GM12878 (cell line): ENCODE data around the gene GAS2L1. TPM values are rescaled to one million over a fixed set of nuclear protein-coding genes. Genes with fewer than 3 reads are reported as not detected.

Source experiments
- ATAC-seq: fragments of 200-7000 bp; cut with Tn5 transposase; 3 replicates; pipeline ENCODE4 v1.9.1; 2020; ENCODE audit warnings: mild to moderate bottlenecking, moderate library complexity
- BruUV-seq: library from RNA; stranded (reverse); fragments of 400-500 nt; replicated peaks from 2 replicates; lab custom pipeline; 2021; lab: Mats Ljungman, UMichigan
- CTCF ChIA-PET: fragments of 300-600 bp; sonication (Branson Sonifier 250); formaldehyde crosslinking; extraction: SDS; loops from one replicate; lab custom pipeline; 2021; ENCODE audit warnings: inconsistent platforms; lab: Yijun Ruan, JAX
- POLR2A ChIA-PET: fragments of 350-600 bp; formaldehyde crosslinking; extraction: SDS; loops from one replicate; lab custom pipeline; 2021; ENCODE audit warnings: inconsistent platforms; lab: Charles Lee
- RAD21 ChIA-PET: fragments of 300-600 bp; sonication (Branson Sonifier 250); formaldehyde crosslinking; loops from one replicate; lab custom pipeline; 2023; ENCODE audit warnings: antibody characterized with exemption; ENCODE audit not compliant: unreplicated experiment; lab: Charles Lee
- SMC1A ChIA-PET: fragments of 300-600 bp; sonication (Branson Sonifier 250); formaldehyde crosslinking; loops from one replicate; lab custom pipeline; 2023; ENCODE audit not compliant: unreplicated experiment, uncharacterized antibody; lab: Charles Lee
- DNase-seq: peaks from one replicate; pipeline ENCODE4 v3.0.0-alpha.2; 2011; ENCODE audit warnings: low read depth, low spot score
- FAIRE-seq: peaks from 3 replicates; lab custom pipeline; 2011; peaks lifted over from hg19 to GRCh38; lab: Jason Lieb, UNC
- H2AFZ ChIP-seq: 2 replicates; pipeline ENCODE4 v1.6.0; 2011; ENCODE audit warnings: low read depth, low read length, control low read depth; ENCODE audit not compliant: control insufficient read depth
- H3K27ac ChIP-seq: 2 replicates; pipeline ENCODE4 v1.5.1; 2011; ENCODE audit warnings: control low read depth; ENCODE audit not compliant: control insufficient read depth, insufficient read depth
- H3K27me3 ChIP-seq, 2 experiments: replicated peaks in 1 of 2; 2 replicates each; pipeline versions ENCODE4 v1.6.0 to v1.6.1; 2011; ENCODE audit warnings: low read length in 1 of 2; ENCODE audit not compliant: control insufficient read depth in 2 of 2, insufficient read depth in 2 of 2
- H3K36me3 ChIP-seq, 2 experiments: 2 replicates each; pipeline ENCODE4 v1.5.1; 2011; ENCODE audit warnings: low read length in 1 of 2; ENCODE audit not compliant: control insufficient read depth in 2 of 2, insufficient read depth in 2 of 2
- H3K4me1 ChIP-seq: 2 replicates; pipeline ENCODE4 v1.6.1; 2011; ENCODE audit warnings: mild to moderate bottlenecking, low read length, moderate library complexity, mixed read lengths; ENCODE audit not compliant: control insufficient read depth, insufficient read depth
- H3K4me2 ChIP-seq: 2 replicates; pipeline ENCODE4 v1.6.0; 2011; ENCODE audit warnings: control low read depth; ENCODE audit not compliant: control insufficient read depth, insufficient read depth
- H3K4me3 ChIP-seq: fragments of 200-600 bp; sonication (generic); 2 replicates; pipeline ENCODE4 v1.5.1; 2016
- H3K79me2 ChIP-seq: 2 replicates; pipeline ENCODE4 v1.6.0; 2011; ENCODE audit warnings: low read length; ENCODE audit not compliant: control insufficient read depth, insufficient read depth
- H3K9ac ChIP-seq: 2 replicates; pipeline ENCODE4 v1.8.0; 2011; ENCODE audit warnings: low read length, control low read depth, mixed read lengths; ENCODE audit not compliant: control insufficient read depth, insufficient read depth
- H3K9me3 ChIP-seq: replicated peaks from 3 replicates; pipeline ENCODE4 v1.5.1; 2011; ENCODE audit warnings: mild to moderate bottlenecking, low read length; ENCODE audit not compliant: control insufficient read depth, insufficient read depth
- H4K20me1 ChIP-seq: 2 replicates; pipeline ENCODE4 v1.6.0; 2011; ENCODE audit not compliant: control insufficient read depth, insufficient read depth
- CEBPB ChIP-seq, 2 experiments: fragments of 150-350 bp in 1 of 2; IDR thresholded peaks; 2 replicates each; pipeline ENCODE4 v1.6.1; 2012 to 2014; ENCODE audit warnings: low read depth in 2 of 2, low read length in 2 of 2, borderline replicate concordance in 1 of 2, inconsistent platforms in 1 of 2
- WGBS: methylation state at CpG from one replicate; pipeline ENCODE4 v1.1.6; 2016; ENCODE audit warnings: low lambda C conversion rate; ENCODE audit not compliant: insufficient replicate concordance, insufficient coverage; ENCODE audit errors: missing lambda C conversion rate; 5-methylcytosine and 5-hydroxymethylcytosine counted together
- in situ Hi-C: fragments of 300-500 bp; cut with MboI; formaldehyde crosslinking; loops from 9 replicates; pipeline ENCODE4 v1.14.3; 2018; ENCODE audit warnings: mixed read lengths
- intact Hi-C: fragments of 100-400 bp; cut with micrococcal nuclease; formaldehyde crosslinking; loops from one replicate; pipeline ENCODE4 v1.14.2; 2022; ENCODE audit not compliant: unreplicated experiment
- polyA plus RNA-seq, 11 experiments: library from polyadenylated mRNA; depleted of rRNA in 4 of 11; unstranded in 6 of 11; stranded (reverse) in 5 of 11; fragments of >200 nt; fragmentation: Nextera tagmentation in 4 of 11; fragmentation: Illumina TruSeq in 1 of 11; extraction: Ambion mirVana in 4 of 11; extraction: Trizol in 1 of 11; gene quantifications; 1 replicate in 1 of 11; 2 replicates in 10 of 11; pipeline versions ENCODE4 v1.2.1 to v1.2.3, GENCODE V29; 2011 to 2016; ENCODE audit warnings: inconsistent platforms in 2 of 11, missing spikeins in 2 of 11, low read depth in 1 of 11
- total RNA-seq, 4 experiments: library from RNA; depleted of rRNA in 3 of 4; stranded (reverse); fragments of >200 nt in 3 of 4; fragmentation: Illumina TruSeq in 1 of 4; extraction: Trizol in 1 of 4; gene quantifications; 2 replicates each; pipeline versions ENCODE4 v1.2.1 to v1.2.3, GENCODE V29; 2013 to 2021
- TF ChIP-seq, protein P1 (sequence below): IDR thresholded peaks from 2 replicates; pipeline ENCODE4 v1.6.1; 2011; ENCODE audit warnings: borderline replicate concordance, low read depth, mild to moderate bottlenecking, moderate library complexity, mixed read lengths, low read length; ENCODE audit not compliant: insufficient read depth; ENCODE audit errors: extremely low read length

GAS2L1 gene
- total and polyA plus RNA-seq, 10 of the 15 experiments (the other 5 are each of a cell fraction or from before 2014, with no cell fraction given): 0.03 to 0.13 TPM; not detected in 8

DNA sequence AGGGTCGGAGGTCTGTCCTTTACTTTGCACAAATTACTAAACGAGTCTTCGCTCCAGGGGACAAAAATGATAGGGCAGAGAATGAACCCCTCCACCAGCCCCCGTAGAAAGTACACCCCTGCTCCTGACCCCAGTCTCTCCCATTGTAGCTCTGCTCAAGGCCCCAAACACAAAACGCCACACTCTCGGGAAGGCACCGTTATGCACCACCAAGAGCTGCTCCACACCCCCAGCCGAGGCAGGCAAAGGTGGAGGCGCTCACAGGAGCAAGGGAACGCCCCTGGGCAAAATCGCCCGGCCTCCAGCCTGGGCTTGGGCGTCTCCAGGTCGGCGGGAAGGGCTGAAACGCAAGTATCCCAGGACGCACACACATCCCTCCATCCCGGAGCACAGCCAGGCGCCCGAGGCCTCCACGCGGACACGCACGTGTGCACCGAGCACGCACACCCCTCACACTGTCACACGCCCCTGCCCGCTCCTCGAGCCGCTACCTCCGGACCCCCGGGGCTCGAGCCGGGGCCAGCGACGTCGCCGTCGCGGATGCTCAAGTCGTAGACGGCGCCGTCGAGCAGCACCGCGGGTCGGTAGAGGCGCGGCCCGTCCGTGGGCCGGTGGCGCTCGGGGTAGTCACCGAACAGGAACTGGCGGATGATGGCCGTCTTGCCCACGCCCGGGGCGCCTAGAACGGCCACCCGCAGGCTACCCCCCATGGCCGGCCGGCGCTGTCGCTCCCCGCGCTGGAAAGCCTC lies 8.3 kb downstream of the GAS2L1 start:
- BruUV-seq: no TSS peak
- FAIRE-seq: no peak
- WGBS: 28% methylated on average over 55 of the region's 69 CpGs
- H3K9ac ChIP-seq: no peak overlapping the region
- in situ Hi-C loops: no loop called here
- TF ChIP-seq, protein P1, sequence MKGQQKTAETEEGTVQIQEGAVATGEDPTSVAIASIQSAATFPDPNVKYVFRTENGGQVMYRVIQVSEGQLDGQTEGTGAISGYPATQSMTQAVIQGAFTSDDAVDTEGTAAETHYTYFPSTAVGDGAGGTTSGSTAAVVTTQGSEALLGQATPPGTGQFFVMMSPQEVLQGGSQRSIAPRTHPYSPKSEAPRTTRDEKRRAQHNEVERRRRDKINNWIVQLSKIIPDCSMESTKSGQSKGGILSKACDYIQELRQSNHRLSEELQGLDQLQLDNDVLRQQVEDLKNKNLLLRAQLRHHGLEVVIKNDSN: peak; percentile 3
- TF ChIP-seq CEBPB (IDR thresholded peaks at IDR 0.05; ENCODE audit: borderline replicate concordance in 1 of 2, low read depth in 2 of 2, low read length in 2 of 2): no peak
- TF ChIP-seq, all 136 proteins: peak for 1
- Histone ChIP-seq H3K9me3 (no peaks in the 10 kb centered on the region), H3K36me3 (no peaks in the 10 kb centered on the region), H3K79me2 (no peaks in the 10 kb centered on the region), H3K4me2 (no peak overlapping the region), H2AFZ (no peak overlapping the region), H4K20me1 (no peaks in the 10 kb centered on the region), H3K4me1 (no peaks in the 10 kb centered on the region), H3K27me3 (peaks cover 7 to 9% of the 10 kb centered on the region in 2 experiments; a peak in 3 of 4 replicates), H3K27ac (no peak overlapping the region), H3K4me3 (no peak overlapping the region)
- POLR2A ChIA-PET: interaction anchor here (0.5 kb wide), 1 partner anchor 438 kb away, joined by 3 read pairs; no protein-coding TSS in a partner anchor
- RAD21 ChIA-PET: no interaction called here
- ATAC-seq (no peak), DNase-seq (no peak)
- CTCF ChIA-PET: interaction anchor here (0.5 kb wide), 1 partner anchor 125 kb away, joined by 4 read pairs; no protein-coding TSS in a partner anchor
- intact Hi-C loops: no loop called here
- SMC1A ChIA-PET: no interaction called here
